ENCODE results near the gene TBC1D1. TPM values are rescaled to one million over a fixed set of nuclear protein-coding genes. Genes with fewer than 3 reads are reported as not detected.

The TBC1D1 gene
- polyA plus RNA-seq, 3 donors = 23.3 to 70.0 (median 31.5) TPM

- intact Hi-C loops (cut with micrococcal nuclease) = no loop called here
- Mint-ChIP-seq H3K27ac (no peak overlapping the region), H3K36me3 (peaks cover 21 to 29% of the 10 kb centered on the region in 2 donors), H3K4me3 (no peak overlapping the region), H3K27me3 (ENCODE audit: low read depth in 3 of 3) (peaks cover 0 to 4% (median 3%) of the 10 kb centered on the region in 3 donors), H3K9me3 (no peaks in the 10 kb centered on the region), H3K4me1 (peaks cover 53% of the 10 kb centered on the region)
- H3K4me2 ChIP-seq (replicated peaks; ENCODE audit: extremely low read depth, low read length, poor library complexity, severe bottlenecking) = no peak overlapping the region
- H3K4me3 ChIP-seq (replicated peaks in 1 of 3; ENCODE audit: low read depth in 2 of 3, low read length in 3 of 3) = no peak overlapping the region
- peak in 2 of 3 donors; percentile 53 to 61 for DNase-seq
- H3K36me3 ChIP-seq (replicated peaks in 1 of 2; ENCODE audit: control insufficient read depth in 1 of 2, insufficient read depth in 2 of 2, low read length in 2 of 2) = peaks cover 2 to 7% of the 10 kb centered on the region in 2 donors
- no peak overlapping the region for H3K9ac ChIP-seq (ENCODE audit: insufficient read depth, low read length, poor library complexity, severe bottlenecking)
- no peaks in the 10 kb centered on the region for H3K9me3 ChIP-seq (replicated peaks in 1 of 2; ENCODE audit: control insufficient read depth in 1 of 2, insufficient read depth in 1 of 2, low read length in 2 of 2)
- peaks cover 22 to 40% of the 10 kb centered on the region in 2 donors for H3K4me1 ChIP-seq (ENCODE audit: control insufficient read depth in 1 of 2, insufficient read depth in 2 of 2, low read length in 2 of 2)
- H3K27ac ChIP-seq (ENCODE audit: low read depth in 1 of 2, low read length in 2 of 2) = no peak overlapping the region
- no peak overlapping the region for H2AFZ ChIP-seq (ENCODE audit: insufficient read depth, low read depth, low read length, poor library complexity, severe bottlenecking)
- no CpG with 5 or more reads among the region's 1 CpG for WGBS (ENCODE audit: insufficient coverage)
- no peak for TF ChIP-seq CTCF (IDR thresholded peaks at IDR 0.05)
- no peaks in the 10 kb centered on the region for H3K79me2 ChIP-seq (ENCODE audit: insufficient read depth, low read length)
- H3K27me3 ChIP-seq (ENCODE audit: control insufficient read depth in 2 of 2, insufficient read depth in 2 of 2, low read length in 2 of 2) = no peaks in the 10 kb centered on the region
- H4K20me1 ChIP-seq (ENCODE audit: insufficient read depth, low read length) = no peaks in the 10 kb centered on the region
Measured at GRCh38 chr4:37873386-37873785, 17.5 kb upstream of the TBC1D1 start.

- Mint-ChIP-seq H3K36me3 (peaks cover 5 to 8% of the 10 kb centered on the region in 2 donors), H3K27me3 (ENCODE audit: low read depth in 3 of 3) (no peaks in the 10 kb centered on the region), H3K4me3 (no peak overlapping the region), H3K27ac (no peak overlapping the region), H3K4me1 (peaks cover 55% of the 10 kb centered on the region), H3K9me3 (no peaks in the 10 kb centered on the region)
- H3K9me3 ChIP-seq (replicated peaks in 1 of 2; ENCODE audit: control insufficient read depth in 1 of 2, insufficient read depth in 1 of 2, low read length in 2 of 2) = no peaks in the 10 kb centered on the region
- H3K79me2 ChIP-seq (ENCODE audit: insufficient read depth, low read length) = no peaks in the 10 kb centered on the region
- H3K27me3 ChIP-seq (ENCODE audit: control insufficient read depth in 2 of 2, insufficient read depth in 2 of 2, low read length in 2 of 2) = no peaks in the 10 kb centered on the region
- no peak for TF ChIP-seq CTCF (IDR thresholded peaks at IDR 0.05)
- no peaks in the 10 kb centered on the region for H3K36me3 ChIP-seq (replicated peaks in 1 of 2; ENCODE audit: control insufficient read depth in 1 of 2, insufficient read depth in 2 of 2, low read length in 2 of 2)
- H3K27ac ChIP-seq (ENCODE audit: low read depth in 1 of 2, low read length in 2 of 2) = no peak overlapping the region
- no peaks in the 10 kb centered on the region for H4K20me1 ChIP-seq (ENCODE audit: insufficient read depth, low read length)
- intact Hi-C loops (cut with micrococcal nuclease) = no loop called here
- DNase-seq = no peak
- no peak overlapping the region for H3K4me3 ChIP-seq (replicated peaks in 1 of 3; ENCODE audit: low read depth in 2 of 3, low read length in 3 of 3)
- WGBS (ENCODE audit: insufficient coverage) = no CpG with 5 or more reads among the region's 2 CpGs
- no peak overlapping the region for H2AFZ ChIP-seq (ENCODE audit: insufficient read depth, low read depth, low read length, poor library complexity, severe bottlenecking)
- no peak overlapping the region for H3K4me2 ChIP-seq (replicated peaks; ENCODE audit: extremely low read depth, low read length, poor library complexity, severe bottlenecking)
- peaks cover 42 to 59% of the 10 kb centered on the region in 2 donors for H3K4me1 ChIP-seq (ENCODE audit: control insufficient read depth in 1 of 2, insufficient read depth in 2 of 2, low read length in 2 of 2)
- no peak overlapping the region for H3K9ac ChIP-seq (ENCODE audit: insufficient read depth, low read length, poor library complexity, severe bottlenecking)
Measured at GRCh38 chr4:37876156-37876555, 14.7 kb upstream of the TBC1D1 start.

Data from CD14-positive monocyte (primary cell).